ENCODE results near the gene UBE2Q1.
A peak's percentile ranks its signal among the peaks of the same experiment; 100 is the strongest.

Gene UBE2Q1

GRCh38 chr1:154577346-154578057 is 19.0 kb upstream of the UBE2Q1 start:
- H3K27me3 ChIP-seq (ENCODE audit: control insufficient read depth, insufficient read depth, low read length): no peaks in the 10 kb centered on the region
- no peak overlapping the region for H3K27ac ChIP-seq (ENCODE audit: low read depth, low read length)
- H3K9ac ChIP-seq (ENCODE audit: low read depth, low read length): no peak overlapping the region
- peaks cover 45% of the 10 kb centered on the region for H3K36me3 ChIP-seq (ENCODE audit: control insufficient read depth, insufficient read depth, low read length)
- H3K4me1 ChIP-seq (ENCODE audit: control insufficient read depth, insufficient read depth, low read length): peaks cover 5% of the 10 kb centered on the region; the same call in 1 of the 2 replicates
- H3K9me3 ChIP-seq (ENCODE audit: control insufficient read depth, insufficient read depth, low read length): no peaks in the 10 kb centered on the region
- no peak overlapping the region for H3K4me3 ChIP-seq (ENCODE audit: low read depth, low read length)

DNA sequence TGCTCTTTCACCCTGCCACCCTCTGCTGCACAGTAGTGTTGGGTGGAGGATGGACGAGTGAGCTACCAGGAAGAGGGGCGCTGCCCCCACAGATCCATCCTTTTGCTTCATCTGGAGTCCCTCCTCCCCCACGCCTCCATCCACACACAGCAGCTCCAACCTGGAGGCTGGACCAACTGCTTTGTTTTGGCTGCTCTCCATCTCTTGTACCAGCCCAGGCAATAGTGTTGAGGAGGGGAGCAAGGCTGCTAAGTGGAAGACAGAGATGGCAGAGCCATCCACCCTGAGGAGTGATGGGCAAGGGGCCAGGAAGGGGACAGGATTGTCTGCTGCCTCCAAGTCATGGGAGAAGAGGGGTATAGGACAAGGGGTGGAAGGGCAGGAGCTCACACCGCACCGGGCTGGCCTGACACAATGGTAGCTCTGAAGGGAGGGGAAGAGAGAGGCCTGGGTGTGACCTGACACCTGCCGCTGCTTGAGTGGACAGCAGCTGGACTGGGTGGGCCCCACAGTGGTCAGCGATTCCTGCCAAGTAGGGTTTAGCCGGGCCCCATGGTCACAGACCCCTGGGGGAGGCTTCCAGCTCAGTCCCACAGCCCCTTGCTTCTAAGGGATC is 17.6 kb upstream of the UBE2Q1 start:
- Histone ChIP-seq H3K4me3 (ENCODE audit: low read depth, low read length) (no peak overlapping the region), H3K27ac (ENCODE audit: low read depth, low read length) (no peak overlapping the region), H3K9ac (ENCODE audit: low read depth, low read length) (no peak overlapping the region), H3K4me1 (ENCODE audit: control insufficient read depth, insufficient read depth, low read length) (peaks cover 9% of the 10 kb centered on the region; the same call in 1 of the 2 replicates), H3K36me3 (ENCODE audit: control insufficient read depth, insufficient read depth, low read length) (peaks cover 33% of the 10 kb centered on the region), H3K27me3 (ENCODE audit: control insufficient read depth, insufficient read depth, low read length) (no peaks in the 10 kb centered on the region), H3K9me3 (ENCODE audit: control insufficient read depth, insufficient read depth, low read length) (no peaks in the 10 kb centered on the region)

GRCh38 chr1:154575147-154575927 is 16.9 kb upstream of the UBE2Q1 start:
- H3K9me3 ChIP-seq (ENCODE audit: control insufficient read depth, insufficient read depth, low read length): no peaks in the 10 kb centered on the region
- no peak overlapping the region for H3K9ac ChIP-seq (ENCODE audit: low read depth, low read length)
- no peak overlapping the region for H3K4me3 ChIP-seq (ENCODE audit: low read depth, low read length)
- peaks cover 26% of the 10 kb centered on the region for H3K36me3 ChIP-seq (ENCODE audit: control insufficient read depth, insufficient read depth, low read length)
- H3K27me3 ChIP-seq (ENCODE audit: control insufficient read depth, insufficient read depth, low read length): no peaks in the 10 kb centered on the region
- H3K4me1 ChIP-seq (ENCODE audit: control insufficient read depth, insufficient read depth, low read length): peaks cover 9% of the 10 kb centered on the region; the same call in 1 of the 2 replicates
- H3K27ac ChIP-seq (ENCODE audit: low read depth, low read length): no peak overlapping the region

DNA sequence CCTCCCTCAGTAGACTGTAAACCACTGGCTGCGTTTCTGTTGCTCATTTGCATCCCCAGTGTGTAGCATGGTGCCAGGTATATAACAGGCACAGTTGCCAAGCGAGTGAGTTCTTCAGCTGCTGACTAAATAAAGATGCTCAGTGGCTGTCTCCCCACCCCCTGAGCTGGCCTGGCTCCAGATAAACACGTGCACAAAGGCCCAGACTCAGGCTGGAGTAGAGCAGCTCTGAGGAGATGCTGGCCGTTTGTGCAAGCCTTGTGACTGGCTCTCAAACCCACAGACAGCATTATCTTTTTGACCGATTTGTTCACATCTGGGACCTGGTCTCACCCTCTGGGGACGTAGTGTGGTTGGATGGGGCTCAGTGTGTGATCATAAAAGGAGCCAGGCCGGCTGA is 16.3 kb upstream of the UBE2Q1 start:
- H3K9ac ChIP-seq (ENCODE audit: low read depth, low read length): no peak overlapping the region
- no peak overlapping the region for H3K4me3 ChIP-seq (ENCODE audit: low read depth, low read length)
- H3K27ac ChIP-seq (ENCODE audit: low read depth, low read length): no peak overlapping the region
- H3K9me3 ChIP-seq (ENCODE audit: control insufficient read depth, insufficient read depth, low read length): no peaks in the 10 kb centered on the region
- H3K4me1 ChIP-seq (ENCODE audit: control insufficient read depth, insufficient read depth, low read length): peaks cover 9% of the 10 kb centered on the region; the same call in 1 of the 2 replicates
- H3K36me3 ChIP-seq (ENCODE audit: control insufficient read depth, insufficient read depth, low read length): peaks cover 19% of the 10 kb centered on the region
- no peaks in the 10 kb centered on the region for H3K27me3 ChIP-seq (ENCODE audit: control insufficient read depth, insufficient read depth, low read length)

GRCh38 chr1:154573168-154573510 is 14.7 kb upstream of the UBE2Q1 start:
- Histone ChIP-seq H3K4me1 (ENCODE audit: control insufficient read depth, insufficient read depth, low read length) (peaks cover 10% of the 10 kb centered on the region; the same call in 1 of the 2 replicates), H3K9me3 (ENCODE audit: control insufficient read depth, insufficient read depth, low read length) (no peaks in the 10 kb centered on the region), H3K27ac (ENCODE audit: low read depth, low read length) (no peak overlapping the region), H3K27me3 (ENCODE audit: control insufficient read depth, insufficient read depth, low read length) (peaks cover 3% of the 10 kb centered on the region; the same call in 1 of the 2 replicates), H3K9ac (ENCODE audit: low read depth, low read length) (no peak overlapping the region), H3K36me3 (ENCODE audit: control insufficient read depth, insufficient read depth, low read length) (peaks cover 4% of the 10 kb centered on the region; the same call in 1 of the 2 replicates), H3K4me3 (ENCODE audit: low read depth, low read length) (no peak overlapping the region)

DNA sequence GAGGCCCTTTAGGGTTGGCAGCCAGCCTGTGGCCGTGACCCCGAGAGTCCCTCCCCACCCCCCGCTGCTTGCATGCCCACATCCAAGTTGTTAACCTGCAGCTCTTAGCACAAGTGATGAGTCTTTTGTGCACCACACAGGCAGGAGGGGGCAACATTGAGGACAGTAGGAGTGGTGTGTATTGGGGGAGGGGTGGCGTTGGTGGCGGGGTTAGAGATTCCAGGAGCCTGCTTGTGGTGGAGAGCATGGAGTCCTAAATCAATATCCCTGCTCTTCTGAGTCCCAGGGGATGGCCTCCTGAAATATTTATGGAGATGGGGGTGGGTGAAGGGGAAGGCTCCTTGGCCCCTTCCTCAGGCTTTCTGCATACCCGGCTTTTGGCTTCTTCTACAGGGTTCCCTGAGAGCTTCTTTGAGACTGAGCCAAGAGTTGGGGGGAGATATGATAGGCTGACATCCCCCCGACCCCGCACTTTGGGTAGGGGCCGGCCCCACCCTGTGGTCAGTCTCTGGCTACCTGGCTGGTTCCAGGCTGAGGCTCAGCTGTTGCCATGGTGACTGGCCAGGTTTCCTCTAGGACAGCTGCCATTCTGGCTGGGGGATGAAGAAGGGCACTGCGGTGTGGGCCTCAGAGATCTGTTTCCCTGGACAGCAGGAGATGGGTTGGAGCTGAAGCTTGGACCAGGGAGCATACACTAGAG is 14.2 kb upstream of the UBE2Q1 start:
- Histone ChIP-seq H3K27me3 (ENCODE audit: control insufficient read depth, insufficient read depth, low read length) (peaks cover 3% of the 10 kb centered on the region; the same call in 1 of the 2 replicates), H3K4me1 (ENCODE audit: control insufficient read depth, insufficient read depth, low read length) (peaks cover 12% of the 10 kb centered on the region; the same call in 1 of the 2 replicates), H3K36me3 (ENCODE audit: control insufficient read depth, insufficient read depth, low read length) (no peaks in the 10 kb centered on the region), H3K27ac (ENCODE audit: low read depth, low read length) (no peak overlapping the region), H3K4me3 (ENCODE audit: low read depth, low read length) (no peak overlapping the region), H3K9ac (ENCODE audit: low read depth, low read length) (no peak overlapping the region), H3K9me3 (ENCODE audit: control insufficient read depth, insufficient read depth, low read length) (no peaks in the 10 kb centered on the region)

DNA sequence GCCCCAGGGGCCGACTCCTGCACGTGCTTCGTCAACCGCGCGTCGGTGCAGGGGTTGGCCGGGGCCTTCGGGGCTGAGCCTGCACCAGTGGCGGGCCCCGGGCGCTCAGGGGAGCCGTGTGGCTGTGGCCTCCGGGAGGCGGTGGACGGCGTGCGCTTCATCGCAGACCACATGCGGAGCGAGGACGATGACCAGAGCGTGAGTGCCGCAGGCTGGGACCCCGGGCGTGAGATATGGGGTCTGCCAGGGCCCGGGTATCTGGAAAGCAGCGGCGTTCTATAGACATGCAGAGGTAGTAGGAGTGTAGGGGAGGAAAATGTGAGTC is 13.5 kb upstream of the UBE2Q1 start:
- Histone ChIP-seq H3K27me3 (ENCODE audit: control insufficient read depth, insufficient read depth, low read length) (peaks cover 3% of the 10 kb centered on the region; the same call in 1 of the 2 replicates), H3K4me1 (ENCODE audit: control insufficient read depth, insufficient read depth, low read length) (peaks cover 15% of the 10 kb centered on the region; the same call in 1 of the 2 replicates), H3K9me3 (ENCODE audit: control insufficient read depth, insufficient read depth, low read length) (no peaks in the 10 kb centered on the region), H3K36me3 (ENCODE audit: control insufficient read depth, insufficient read depth, low read length) (no peaks in the 10 kb centered on the region), H3K9ac (ENCODE audit: low read depth, low read length) (no peak overlapping the region), H3K27ac (ENCODE audit: low read depth, low read length) (no peak overlapping the region), H3K4me3 (ENCODE audit: low read depth, low read length) (no peak overlapping the region)

- Histone ChIP-seq H3K4me1 (ENCODE audit: control insufficient read depth, insufficient read depth, low read length) (peaks cover 20% of the 10 kb centered on the region), H3K36me3 (ENCODE audit: control insufficient read depth, insufficient read depth, low read length) (no peaks in the 10 kb centered on the region), H3K9ac (ENCODE audit: low read depth, low read length) (no peak overlapping the region), H3K27me3 (ENCODE audit: control insufficient read depth, insufficient read depth, low read length) (peaks cover 3% of the 10 kb centered on the region), H3K4me3 (ENCODE audit: low read depth, low read length) (no peak overlapping the region), H3K27ac (ENCODE audit: low read depth, low read length) (no peak overlapping the region), H3K9me3 (ENCODE audit: control insufficient read depth, insufficient read depth, low read length) (no peaks in the 10 kb centered on the region)
Measured at GRCh38 chr1:154571244-154571963, 12.9 kb upstream of the UBE2Q1 start.

DNA sequence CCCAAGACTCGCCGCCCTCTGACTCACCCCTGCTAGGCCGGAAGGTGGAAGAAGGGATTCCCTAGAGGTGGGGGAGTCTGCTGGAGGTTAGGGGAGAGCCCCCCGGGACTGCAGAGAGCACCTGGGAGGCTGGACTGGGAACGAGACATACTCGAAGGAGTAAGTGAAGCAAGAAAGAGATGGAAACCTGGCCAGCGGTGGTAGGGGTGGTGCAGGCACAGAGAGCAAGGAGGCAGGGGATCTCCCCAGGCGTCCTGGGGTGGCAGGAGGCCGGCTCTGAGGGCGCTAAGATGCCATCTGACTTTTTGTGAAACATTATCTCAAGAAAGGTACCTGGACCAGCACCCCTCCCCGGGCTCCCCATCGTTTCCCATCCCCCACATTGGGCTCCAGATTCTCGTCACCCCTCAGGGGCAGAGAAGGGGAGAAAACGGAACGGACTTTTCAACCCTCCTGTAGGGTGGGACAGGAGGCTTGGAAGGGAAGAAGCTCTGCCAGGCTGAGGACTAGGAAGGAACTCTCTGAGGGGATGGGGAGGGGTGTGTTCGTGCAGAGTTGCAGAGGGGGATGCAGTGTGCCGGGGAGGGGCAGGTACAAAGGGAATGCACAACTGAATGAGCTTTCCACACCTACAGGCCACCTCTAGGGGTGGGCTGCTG is 9.8 kb upstream of the UBE2Q1 start:
- Histone ChIP-seq H3K4me3 (ENCODE audit: low read depth, low read length) (peak overlapping the region; percentile 64), H3K9ac (ENCODE audit: low read depth, low read length) (no peak overlapping the region), H3K4me1 (ENCODE audit: control insufficient read depth, insufficient read depth, low read length) (peaks cover 15% of the 10 kb centered on the region), H3K27me3 (ENCODE audit: control insufficient read depth, insufficient read depth, low read length) (peaks cover 3% of the 10 kb centered on the region), H3K27ac (ENCODE audit: low read depth, low read length) (no peak overlapping the region), H3K36me3 (ENCODE audit: control insufficient read depth, insufficient read depth, low read length) (no peaks in the 10 kb centered on the region), H3K9me3 (ENCODE audit: control insufficient read depth, insufficient read depth, low read length) (no peaks in the 10 kb centered on the region)

All from HUES48 (cell line).